GM18519 (cell line): ENCODE data around the gene MRRF.
"Not testable (repeated sequence)": the region's sequence is repeated elsewhere in the genome, so short reads cannot be mapped to it uniquely, and the experiment has no call there.

Experiments
- ATAC-seq: cut with Tn5 transposase; IDR thresholded peaks from one replicate; pipeline ENCODE4 v1.9.1; 2021; ENCODE audit warnings: mild to moderate bottlenecking, moderate library complexity; ENCODE audit not compliant: unreplicated experiment, low FRiP score

Gene MRRF

GRCh38 chr9:122327175-122327574 is 62.5 kb downstream of the MRRF start:
- no peak for ATAC-seq

- no peak for ATAC-seq
Observed at GRCh38 chr9:122329597-122329996, 64.9 kb downstream of the MRRF start.

GRCh38 chr9:122330466-122330865 is 65.8 kb downstream of the MRRF start:
- not testable (repeated sequence) for ATAC-seq

GRCh38 chr9:122331523-122331927 is 66.8 kb downstream of the MRRF start:
- no peak for ATAC-seq

GRCh38 chr9:122332083-122332482 is 67.4 kb downstream of the MRRF start:
- ATAC-seq, result no peak

- no peak for ATAC-seq
Observed at GRCh38 chr9:122332644-122333043, 68.0 kb downstream of the MRRF start.

GRCh38 chr9:122333169-122333808 is 68.6 kb downstream of the MRRF start:
- ATAC-seq, result no peak

- ATAC-seq, result no peak
Observed at GRCh38 chr9:122334916-122335315, 70.2 kb downstream of the MRRF start.

- no peak for ATAC-seq
Observed at GRCh38 chr9:122336189-122336588, 71.5 kb downstream of the MRRF start.

GRCh38 chr9:122336866-122337555 is 72.3 kb downstream of the MRRF start:
- ATAC-seq, result no peak

GRCh38 chr9:122337556-122337929 is 72.9 kb downstream of the MRRF start:
- no peak for ATAC-seq

- ATAC-seq, result no peak
Observed at GRCh38 chr9:122338536-122338935, 73.9 kb downstream of the MRRF start.

- no peak for ATAC-seq
Observed at GRCh38 chr9:122338994-122339393, 74.3 kb downstream of the MRRF start.

- ATAC-seq, result no peak
Observed at GRCh38 chr9:122339579-122339978, 74.9 kb downstream of the MRRF start.

- ATAC-seq, result no peak
Observed at GRCh38 chr9:122340161-122340560, 75.5 kb downstream of the MRRF start.

- ATAC-seq, result no peak
Observed at GRCh38 chr9:122342323-122343050, 77.8 kb downstream of the MRRF start.

- ATAC-seq, result no peak
Observed at GRCh38 chr9:122346478-122347347, 82.0 kb downstream of the MRRF start.

GRCh38 chr9:122347348-122348287 is 82.9 kb downstream of the MRRF start:
- ATAC-seq, result no peak

GRCh38 chr9:122348288-122348777 is 83.7 kb downstream of the MRRF start:
- no peak for ATAC-seq
